ENCODE results near the gene PPP1R3F. TPM values are rescaled to one million over a fixed set of nuclear protein-coding genes. Genes with fewer than 3 reads are reported as not detected.

PPP1R3F gene
- total RNA-seq, 1 experiment from 2014 or later, result 1.6 TPM

GRCh38 chrX:49247346-49247745 is 22.2 kb upstream of the PPP1R3F start:
- H3K36me3 ChIP-seq (ENCODE audit: control insufficient read depth in 1 of 2, insufficient read depth in 2 of 2, low read length in 2 of 2), result no peaks in the 10 kb centered on the region
- ATAC-seq (no peak), DNase-seq (ENCODE audit: low read depth, low spot score) (no peak)
- intact Hi-C loops (cut with micrococcal nuclease), result no loop called here
- POLR2A ChIA-PET, result no interaction called here
- no peaks in the 10 kb centered on the region for H3K27me3 ChIP-seq (ENCODE audit: insufficient read depth, low read length)
- no peaks in the 10 kb centered on the region for H3K9me3 ChIP-seq (ENCODE audit: control insufficient read depth in 1 of 2, insufficient read depth in 1 of 2, low read depth in 1 of 2, low read length in 2 of 2)
- no peak for TF ChIP-seq CEBPB (IDR thresholded peaks at IDR 0.05; ENCODE audit: low read depth)
- TF ChIP-seq YY1 (IDR thresholded peaks at IDR 0.05; ENCODE audit: extremely low read depth, insufficient replicate concordance, low read depth, low read length), result no peak
- TF ChIP-seq ELF1 (IDR thresholded peaks at IDR 0.05; ENCODE audit: borderline replicate concordance, low read depth), result no peak
- no peak for TF ChIP-seq ZNF274 (IDR thresholded peaks at IDR 0.05; ENCODE audit: low read depth, low read length)
- no peak for TF ChIP-seq SRF (IDR thresholded peaks at IDR 0.05; ENCODE audit: low read depth)
- TF ChIP-seq SP1 (IDR thresholded peaks at IDR 0.05; ENCODE audit: low read depth), result no peak
- no peak for TF ChIP-seq TCF7L2 (IDR thresholded peaks at IDR 0.05; ENCODE audit: borderline replicate concordance, extremely low read depth, insufficient read depth, insufficient read length)
- no peak for TF ChIP-seq MAX (IDR thresholded peaks at IDR 0.05)
- no peak for TF ChIP-seq REST (IDR thresholded peaks at IDR 0.05; ENCODE audit: low read depth)
- no peak for TF ChIP-seq RAD21 (IDR thresholded peaks at IDR 0.05; ENCODE audit: low read depth)
- no peak for TF ChIP-seq ATF3 (IDR thresholded peaks at IDR 0.05)
- TF ChIP-seq CTCF (IDR thresholded peaks at IDR 0.05 in 2 of 3, conservative IDR thresholded peaks at IDR 0.05 in 1 of 3; ENCODE audit: borderline replicate concordance in 1 of 3, insufficient read depth in 1 of 3, low read depth in 2 of 3, low read length in 2 of 3), result no peak
- TF ChIP-seq CBX3 (IDR thresholded peaks at IDR 0.05; ENCODE audit: low read depth), result no peak
- TF ChIP-seq EZH2 (IDR thresholded peaks at IDR 0.05), result no peak
- no peak for TF ChIP-seq SIN3A (IDR thresholded peaks at IDR 0.05; ENCODE audit: low read depth)
- no peak for TF ChIP-seq EGR1 (IDR thresholded peaks at IDR 0.05; ENCODE audit: low read depth)
- no peak for TF ChIP-seq POLR2AphosphoS5 (IDR thresholded peaks at IDR 0.05; ENCODE audit: low read depth, low read length)
- no peak for TF ChIP-seq EZH2phosphoT487 (IDR thresholded peaks at IDR 0.05; ENCODE audit: borderline replicate concordance)
- TF ChIP-seq ZBTB33 (IDR thresholded peaks at IDR 0.05; ENCODE audit: extremely low read depth, insufficient replicate concordance, low read length), result no peak
- no peak for TF ChIP-seq JUND (IDR thresholded peaks at IDR 0.05)
- RAD21 ChIA-PET (ENCODE audit: low non-redundant PET in 1 of 2, low total read pairs in 2 of 2, uncharacterized antibody in 2 of 2, unreplicated experiment in 2 of 2), result no interaction called here
- no peaks in the 10 kb centered on the region for H3K9me2 ChIP-seq (ENCODE audit: insufficient read depth)
- H3K4me3 ChIP-seq (replicated peaks in 1 of 2; ENCODE audit: low read depth in 1 of 2, low read length in 2 of 2), result no peak overlapping the region
- H3K9ac ChIP-seq (ENCODE audit: low read length), result no peak overlapping the region
- no peaks in the 10 kb centered on the region for H4K20me1 ChIP-seq (ENCODE audit: insufficient read depth)
- H3K4me1 ChIP-seq (ENCODE audit: control insufficient read depth in 1 of 2, insufficient read depth in 2 of 2, low read length in 2 of 2), result peaks cover 0 to 7% of the 10 kb centered on the region in 2 experiments; a peak in 1 of 4 replicates
- CTCF ChIA-PET, result no interaction called here
- H2AFZ ChIP-seq (ENCODE audit: low read depth, low read length, poor library complexity, severe bottlenecking), result no peak overlapping the region
- H3K79me2 ChIP-seq (ENCODE audit: insufficient read depth, low read length), result no peaks in the 10 kb centered on the region
- BruUV-seq (replicated peaks), result no TSS peak
- no peak overlapping the region for H3K4me2 ChIP-seq (ENCODE audit: low read length)
- H3K27ac ChIP-seq (ENCODE audit: low read depth, low read length), result no peak overlapping the region

Data from HCT116 (cell line).